Activated CD4-positive, alpha-beta T cell treated with anti-CD3 and anti-CD28 coated beads for 1 hour (primary cell): ENCODE results near the gene LCTL.
A peak's percentile ranks its signal among the peaks of the same experiment; 100 is the strongest.

Source experiments
- DNase-seq: peaks from one replicate; pipeline ENCODE4 v3.0.0-alpha.2; 2020

Gene LCTL

GRCh38 chr15:66565741-66566144, at the start of gene LCTL:
LCTL (minus strand) TSS chr15:66565998; CDS start chr15:66565365, 633 bp downstream.
- no peak for DNase-seq

- DNase-seq = no peak
Observed at GRCh38 chr15:66614951-66615760, 49.4 kb upstream of the LCTL start.

GRCh38 chr15:66614456-66614855, 48.7 kb upstream of the LCTL start:
- no peak for DNase-seq

- no peak for DNase-seq
Observed at GRCh38 chr15:66613743-66614142, 47.9 kb upstream of the LCTL start.

GRCh38 chr15:66611257-66612053, 45.7 kb upstream of the LCTL start:
- DNase-seq = no peak

GRCh38 chr15:66609876-66610275, 44.1 kb upstream of the LCTL start:
- no peak for DNase-seq

- DNase-seq = no peak
Observed at GRCh38 chr15:66608881-66609280, 43.1 kb upstream of the LCTL start.

- no peak for DNase-seq
Observed at GRCh38 chr15:66608159-66608558, 42.4 kb upstream of the LCTL start.

GRCh38 chr15:66603301-66604179, 37.7 kb upstream of the LCTL start:
- DNase-seq = peak; percentile 50

GRCh38 chr15:66601521-66601920, 35.7 kb upstream of the LCTL start:
- DNase-seq = no peak

- no peak for DNase-seq
Observed at GRCh38 chr15:66600240-66600627, 34.4 kb upstream of the LCTL start.

GRCh38 chr15:66599536-66600239, 33.9 kb upstream of the LCTL start:
- no peak for DNase-seq

- no peak for DNase-seq
Observed at GRCh38 chr15:66598095-66598815, 32.5 kb upstream of the LCTL start.

GRCh38 chr15:66595931-66596545, 30.2 kb upstream of the LCTL start:
- DNase-seq = no peak

- no peak for DNase-seq
Observed at GRCh38 chr15:66595332-66595731, 29.5 kb upstream of the LCTL start.

GRCh38 chr15:66594836-66595235, 29.0 kb upstream of the LCTL start:
- no peak for DNase-seq

GRCh38 chr15:66594344-66594743, 28.5 kb upstream of the LCTL start:
- DNase-seq = no peak

- no peak for DNase-seq
Observed at GRCh38 chr15:66593219-66593780, 27.5 kb upstream of the LCTL start.

GRCh38 chr15:66592505-66593218, 26.9 kb upstream of the LCTL start:
- no peak for DNase-seq

- no peak for DNase-seq
Observed at GRCh38 chr15:66591322-66591862, 25.6 kb upstream of the LCTL start.
